SK-N-MC (cell line): ENCODE measurements around the gene NPTN.

Experiments used
- EZH2 ChIP-seq: fragments of 200-600 bp; sonication (generic); IDR thresholded peaks from one replicate; pipeline ENCODE4 v1.6.1; 2017; ENCODE audit warnings: antibody characterized with exemption
- FOXP2 ChIP-seq: optimal IDR thresholded peaks from 2 replicates; pipeline ENCODE3; 2011; ENCODE audit warnings: mild to moderate bottlenecking, moderate library complexity; ENCODE audit not compliant: insufficient read depth; ENCODE audit errors: extremely low read length, control extremely low read depth
- POLR2AphosphoS5 ChIP-seq: IDR thresholded peaks from 2 replicates; pipeline ENCODE4 v1.6.1; 2012; ENCODE audit warnings: mild to moderate bottlenecking, low read depth, low read length, borderline replicate concordance

GRCh38 chr15:73578026-73578425 is 55.2 kb downstream of the NPTN start:
- no peak for TF ChIP-seq FOXP2
- TF ChIP-seq EZH2 = no peak
- no peak for TF ChIP-seq POLR2AphosphoS5
